Renal cortical epithelial cell (primary cell): ENCODE measurements around the gene TSPAN8. TPM values are rescaled to one million over a fixed set of nuclear protein-coding genes. Genes with fewer than 3 reads are reported as not detected.
"Not testable (repeated sequence)": the region's sequence is repeated elsewhere in the genome, so short reads cannot be mapped to it uniquely, and the experiment has no call there.

Source experiments
- DNase-seq: peaks from one replicate; pipeline ENCODE4 v3.0.0-alpha.2; 2011; ENCODE audit warnings: low read depth
- total RNA-seq: library from RNA; depleted of rRNA; stranded (reverse); fragments of >200 nt; gene quantifications from 2 replicates; pipeline ENCODE4 v1.2.3, GENCODE V29; 2014

TSPAN8 gene
- total RNA-seq, 1 donor from 2014 or later, result 2.2 TPM

DNA sequence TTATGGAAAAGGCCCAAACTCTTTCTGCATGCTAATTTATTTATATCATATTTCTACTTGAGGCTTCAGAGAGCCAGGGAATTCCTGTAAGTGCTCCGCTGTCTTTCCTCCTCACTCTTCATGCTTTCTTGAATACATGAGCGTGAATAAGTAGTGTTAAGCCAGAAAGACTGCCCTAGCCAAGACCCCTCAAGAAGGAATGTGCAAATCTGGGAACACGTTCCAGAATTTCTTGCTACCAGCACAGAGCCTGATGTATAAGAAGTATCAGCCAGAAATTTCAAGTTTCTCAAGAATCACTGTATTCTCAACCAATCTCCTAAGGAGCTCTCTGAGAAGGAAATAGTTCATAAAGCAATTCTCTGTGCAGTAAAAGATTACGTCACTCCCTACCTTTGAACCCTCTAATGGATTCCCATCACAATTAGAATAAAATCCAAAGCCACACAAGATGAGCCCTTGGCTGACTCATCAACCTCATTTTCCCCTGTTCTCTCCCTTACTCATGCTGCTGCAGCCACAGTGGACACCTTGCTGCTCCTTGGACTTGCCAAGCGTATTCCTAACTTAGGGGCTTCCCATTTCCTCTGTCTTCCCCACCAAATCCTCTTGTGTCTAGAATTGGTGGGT lies 6.9 kb upstream of the TSPAN8 start:
- DNase-seq, result peak; percentile 97

DNA sequence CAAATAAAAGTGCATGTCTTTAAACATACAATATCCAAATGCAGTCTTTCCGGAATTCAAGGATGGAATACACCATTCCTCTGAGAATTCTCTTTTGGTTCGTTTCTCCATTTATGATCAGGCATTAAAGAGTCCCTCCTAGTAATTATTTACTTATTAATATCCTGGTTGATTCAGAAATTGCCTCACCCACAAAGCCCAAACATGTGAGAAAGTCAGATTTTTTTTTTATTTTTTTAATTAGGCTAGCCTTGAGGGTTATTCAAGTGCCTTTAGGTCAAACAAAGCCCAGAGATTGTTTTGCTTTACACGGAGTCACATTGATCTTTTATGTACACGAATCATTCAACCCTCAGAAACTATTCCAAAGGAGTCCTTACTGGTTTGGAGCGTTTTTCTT lies 6.4 kb upstream of the TSPAN8 start:
- DNase-seq, result peak; percentile 91

DNA sequence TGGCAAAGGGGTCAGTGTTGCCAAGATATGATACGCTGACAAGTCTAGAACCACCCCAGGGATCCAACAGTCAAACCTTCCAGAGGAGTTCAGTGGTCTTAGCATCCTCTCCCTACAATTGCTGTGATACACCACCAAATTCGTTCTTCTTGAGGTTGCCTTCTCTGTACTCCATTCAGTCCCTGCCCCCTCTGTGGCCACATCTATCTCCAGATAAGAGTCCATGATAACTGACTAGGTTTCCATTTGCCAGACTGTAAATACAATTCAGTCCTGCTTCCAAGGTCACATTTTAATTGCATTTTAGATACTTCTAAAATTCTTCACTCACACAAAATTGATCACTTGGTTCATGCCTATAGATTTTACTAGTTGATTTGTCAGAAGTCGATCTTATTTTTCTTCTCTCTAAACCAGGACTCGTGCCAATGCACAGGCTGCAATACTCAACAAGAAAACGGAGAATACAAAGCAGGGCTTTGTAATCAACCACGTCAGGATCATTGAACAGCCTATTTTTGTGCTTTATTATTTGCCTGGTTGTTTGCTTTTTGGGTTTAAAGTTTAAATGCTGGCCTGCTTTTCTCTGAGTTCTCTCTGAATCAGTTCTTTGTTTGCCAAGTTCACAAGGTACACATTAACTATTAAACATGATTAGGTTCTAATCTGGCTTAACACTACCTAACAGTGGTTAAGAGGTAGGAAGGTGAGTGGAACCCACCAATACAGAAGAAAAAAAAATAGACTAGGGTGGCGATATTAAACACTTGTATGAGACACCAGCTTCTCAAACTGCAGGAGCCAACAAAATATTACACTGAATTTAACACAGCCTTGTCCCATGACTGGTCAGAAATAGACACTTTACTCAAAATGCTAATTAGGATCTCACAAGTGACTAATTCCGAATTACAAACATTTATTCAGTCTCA lies 5.3 kb upstream of the TSPAN8 start:
- DNase-seq, result peak; percentile 98

DNA sequence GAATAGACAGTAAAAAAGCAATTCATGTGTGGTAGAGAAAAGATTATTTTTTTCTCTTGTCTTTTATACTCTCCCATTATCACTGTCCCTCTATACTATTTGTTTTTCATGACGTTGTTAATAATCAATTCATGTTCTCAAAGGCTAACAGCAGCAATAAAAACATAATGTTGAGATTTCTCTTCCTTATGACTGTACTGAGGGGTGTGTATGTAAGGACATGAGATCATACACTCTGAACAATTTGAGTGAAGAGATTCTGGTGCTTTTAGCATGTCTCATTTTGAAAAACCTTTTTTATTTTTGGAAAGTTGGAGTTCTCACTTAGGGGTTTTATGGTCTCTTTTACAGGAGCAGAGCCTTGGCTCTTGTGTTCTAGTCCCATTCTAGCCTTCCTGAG lies 3.8 kb upstream of the TSPAN8 start:
- DNase-seq, result peak; percentile 24

DNA sequence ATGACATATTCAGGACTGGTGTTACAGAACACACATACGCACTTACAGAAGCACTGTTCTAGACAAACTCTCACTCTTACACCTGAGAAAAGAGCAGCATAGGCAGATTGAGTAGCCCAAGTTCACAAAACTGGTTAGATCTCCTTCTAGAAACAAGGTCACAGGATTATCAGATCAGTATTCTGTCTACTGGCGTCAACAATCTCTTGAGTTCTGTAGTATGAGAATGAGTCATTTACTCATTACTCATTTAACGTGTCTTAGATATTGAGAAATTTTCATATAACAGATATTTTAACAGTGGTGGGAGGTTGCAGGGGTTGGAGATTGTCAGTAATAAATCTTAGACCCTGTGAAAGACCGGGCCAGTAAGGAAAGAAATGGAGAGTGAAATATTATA lies 2.8 kb upstream of the TSPAN8 start:
- DNase-seq, result peak; percentile 38

DNA sequence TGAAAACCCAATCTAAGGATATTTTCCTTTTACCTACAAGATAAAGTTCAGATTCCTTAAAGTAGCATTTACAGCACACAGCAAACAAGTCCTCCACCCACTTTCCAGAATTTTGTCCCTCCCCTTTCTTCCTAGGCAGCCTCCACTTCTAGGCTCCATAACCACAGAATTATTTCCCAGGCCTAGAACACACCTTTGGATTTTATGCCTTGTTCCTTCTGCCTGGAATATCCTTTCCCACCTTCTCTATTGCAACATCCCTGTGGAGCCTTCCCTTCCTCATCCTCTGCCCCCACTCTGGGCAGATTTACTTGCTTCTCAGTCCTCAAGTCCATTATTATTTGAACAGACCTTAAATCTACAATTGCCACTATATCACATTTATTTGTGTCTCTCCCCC lies 2.1 kb upstream of the TSPAN8 start:
- DNase-seq, result peak; percentile 11

DNA sequence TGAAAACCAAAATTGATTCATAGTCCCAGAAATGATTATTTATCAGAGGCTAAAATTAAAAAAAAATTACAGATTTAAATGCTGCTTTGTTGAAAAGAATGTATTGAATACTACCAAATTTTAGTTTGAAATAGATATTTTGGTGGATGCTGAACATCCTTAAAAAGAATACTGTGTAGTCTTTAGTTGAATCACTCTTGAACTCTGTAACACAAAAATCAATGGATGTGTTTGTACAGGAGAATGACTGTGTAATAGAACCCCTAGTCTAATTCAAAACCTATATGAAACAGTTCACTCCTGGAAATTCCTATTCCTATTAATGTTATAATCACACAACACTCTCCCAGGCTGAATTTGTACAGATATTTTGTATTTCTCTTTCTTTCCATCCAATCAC lies 1.5 kb upstream of the TSPAN8 start:
- no peak for DNase-seq

DNA sequence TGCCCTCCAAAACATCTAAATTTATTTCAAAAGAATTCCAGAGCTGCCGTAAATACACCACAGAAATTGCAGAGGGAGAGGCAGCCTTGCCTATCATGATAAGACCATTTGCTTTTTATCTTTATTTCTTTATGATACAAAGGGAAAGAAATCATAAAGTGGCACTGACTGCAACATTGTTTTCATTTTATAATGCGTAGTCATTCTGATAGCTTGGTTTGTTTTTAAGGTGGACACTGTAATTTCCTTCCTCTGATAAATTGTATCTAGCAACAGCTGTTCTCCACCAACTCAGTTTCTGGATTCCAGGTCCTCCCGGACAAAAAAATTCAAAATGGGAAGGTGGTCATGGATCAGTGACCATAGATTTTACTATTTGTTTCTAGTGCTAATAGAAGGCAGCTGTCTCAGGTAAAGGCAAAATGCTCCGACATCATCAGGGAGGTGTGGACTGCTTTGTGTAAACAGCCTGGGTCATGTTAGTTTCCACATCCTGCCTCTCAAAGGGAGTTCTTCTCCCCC lies 623 bp upstream of the TSPAN8 start:
- peak; percentile 50 for DNase-seq

DNA sequence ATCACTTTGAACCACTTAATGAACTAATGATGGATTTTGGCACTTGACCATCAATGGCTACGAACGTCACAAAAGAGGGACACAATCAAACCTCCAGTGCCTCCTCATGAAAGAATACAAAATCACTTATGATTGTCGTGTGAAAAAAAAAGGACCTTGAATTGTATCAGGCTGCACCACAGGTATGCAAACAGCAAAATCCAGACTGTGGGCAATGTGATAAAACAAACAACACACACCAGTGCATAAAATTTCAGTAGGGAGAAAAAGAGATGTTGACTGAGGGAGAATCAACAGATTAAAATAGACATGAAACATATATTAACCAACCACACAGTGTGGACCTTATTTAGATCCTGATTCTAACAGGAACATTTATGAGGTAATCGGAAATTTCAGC lies 2.6 kb downstream of the TSPAN8 start:
- peak; percentile 47 for DNase-seq

DNA sequence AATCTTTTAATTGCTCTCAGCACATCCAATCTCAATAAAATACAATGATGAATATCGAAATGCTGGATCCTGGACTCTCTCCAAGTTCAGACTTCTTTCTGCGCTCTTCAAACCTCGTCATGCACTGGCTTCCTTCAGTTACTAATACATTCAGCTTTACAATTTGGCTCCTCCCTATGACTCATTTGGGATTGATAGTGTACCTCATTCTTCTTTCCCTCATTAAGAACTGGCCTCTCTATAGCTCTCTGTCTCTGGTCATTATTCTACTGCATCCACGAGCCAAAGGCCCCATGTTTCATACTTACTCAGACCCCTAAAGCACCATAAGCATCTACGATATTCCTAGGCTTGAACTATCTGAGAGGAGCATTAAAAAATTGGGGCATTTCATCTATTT lies 4.9 kb downstream of the TSPAN8 start:
- DNase-seq, result no peak

DNA sequence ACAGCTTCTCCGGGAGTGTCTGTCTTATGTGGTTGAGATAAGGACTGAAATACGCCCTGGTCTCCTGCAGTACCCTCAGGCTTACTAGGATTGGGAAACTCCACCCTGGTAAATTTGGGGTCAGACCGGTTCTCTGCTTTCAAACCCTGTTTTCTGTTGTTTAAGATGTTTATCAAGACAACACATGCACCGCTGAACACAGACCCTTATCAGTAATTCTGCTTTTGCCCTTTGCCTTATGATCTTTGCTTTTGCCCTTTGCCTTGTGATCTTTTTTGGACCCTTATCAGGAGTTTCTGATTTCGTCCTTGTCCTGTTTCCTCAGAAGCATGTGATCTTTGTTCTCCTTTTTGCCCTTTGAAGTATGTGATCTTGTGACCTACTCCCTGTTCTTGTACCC lies 7.8 kb downstream of the TSPAN8 start:
- not testable (repeated sequence) for DNase-seq

DNA sequence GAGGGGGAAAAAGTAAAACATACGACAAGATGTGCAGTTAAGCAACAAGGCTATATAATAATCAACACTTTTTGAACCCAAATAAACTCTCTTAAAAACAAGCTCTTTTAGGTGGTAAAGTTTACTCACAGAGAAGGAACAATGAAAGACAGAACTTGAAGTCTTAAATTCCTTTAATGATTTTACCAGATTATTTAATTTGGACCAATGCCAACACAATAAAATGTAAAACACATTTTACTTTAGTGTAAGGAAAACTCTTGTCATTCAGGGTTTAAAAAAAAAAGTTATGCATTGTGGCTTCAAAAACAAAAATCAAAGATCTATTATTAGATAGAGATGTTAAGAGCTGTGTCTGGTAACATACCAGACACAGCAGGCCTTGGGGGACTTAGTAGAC lies 13.1 kb downstream of the TSPAN8 start:
- DNase-seq, result no peak

DNA sequence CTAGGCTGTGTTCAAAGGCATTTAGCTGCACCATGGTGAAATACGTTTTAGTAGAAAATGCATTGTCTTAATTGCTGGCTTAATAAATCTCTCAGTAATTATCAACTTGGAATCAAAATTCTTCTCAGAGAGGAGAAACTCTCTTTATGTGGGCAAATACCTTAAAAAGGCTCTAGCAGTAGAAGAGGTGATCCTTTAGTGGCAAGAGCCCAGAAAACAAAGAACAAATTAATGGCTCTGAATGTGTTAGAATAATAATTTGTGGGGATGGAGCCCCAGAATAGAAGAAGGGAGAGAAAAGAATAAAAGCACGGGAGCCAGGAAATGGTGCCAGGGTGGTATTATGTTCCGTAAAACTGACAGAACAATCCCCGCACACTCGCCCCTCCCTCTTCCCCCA lies 14.8 kb downstream of the TSPAN8 start:
- DNase-seq, result no peak

DNA sequence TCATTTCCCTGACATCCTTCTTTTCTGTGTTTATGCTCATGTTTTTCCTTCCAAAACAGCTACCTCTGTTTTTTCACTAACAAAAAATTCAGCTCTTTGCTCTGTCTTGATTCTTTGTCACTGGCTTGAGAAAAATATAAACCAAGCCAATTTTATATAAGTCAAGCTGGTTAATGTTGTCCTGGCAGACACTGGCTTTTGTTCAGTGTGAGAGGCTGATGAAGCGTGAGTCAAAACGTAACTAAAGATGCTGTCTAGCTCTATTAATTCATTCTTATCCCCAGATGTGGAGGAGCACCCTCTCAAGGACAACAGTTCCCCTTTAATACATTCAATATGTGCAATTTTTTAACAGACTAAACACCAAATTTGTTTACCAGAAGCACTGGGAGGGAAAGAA lies 15.8 kb downstream of the TSPAN8 start:
- DNase-seq, result no peak

DNA sequence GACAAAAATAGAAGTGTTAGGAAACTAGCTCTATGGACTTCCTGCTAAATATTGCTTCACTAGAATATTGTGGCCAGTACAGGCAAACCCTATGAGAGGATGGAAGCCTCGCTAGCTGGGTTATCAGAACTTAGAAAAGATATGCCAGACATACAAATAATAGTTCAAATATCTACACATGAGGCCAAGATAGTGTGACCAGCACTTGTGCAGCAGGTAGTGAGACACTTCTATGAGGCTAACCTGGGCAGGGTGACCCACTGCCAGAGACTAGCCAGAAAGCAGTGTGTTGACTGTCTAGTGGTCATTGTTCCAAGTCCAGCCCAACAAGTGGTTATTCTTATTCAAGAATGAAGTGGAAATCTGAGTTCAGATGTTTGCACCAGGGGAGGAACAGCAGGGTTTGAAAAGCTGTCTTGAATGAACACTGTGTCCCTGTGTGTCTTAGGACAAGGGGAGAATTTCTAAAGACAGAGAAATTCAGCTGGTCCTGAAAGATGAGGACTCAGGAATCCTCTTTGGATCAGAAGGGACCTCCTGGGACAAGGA lies 16.3 kb downstream of the TSPAN8 start:
- no peak for DNase-seq

DNA sequence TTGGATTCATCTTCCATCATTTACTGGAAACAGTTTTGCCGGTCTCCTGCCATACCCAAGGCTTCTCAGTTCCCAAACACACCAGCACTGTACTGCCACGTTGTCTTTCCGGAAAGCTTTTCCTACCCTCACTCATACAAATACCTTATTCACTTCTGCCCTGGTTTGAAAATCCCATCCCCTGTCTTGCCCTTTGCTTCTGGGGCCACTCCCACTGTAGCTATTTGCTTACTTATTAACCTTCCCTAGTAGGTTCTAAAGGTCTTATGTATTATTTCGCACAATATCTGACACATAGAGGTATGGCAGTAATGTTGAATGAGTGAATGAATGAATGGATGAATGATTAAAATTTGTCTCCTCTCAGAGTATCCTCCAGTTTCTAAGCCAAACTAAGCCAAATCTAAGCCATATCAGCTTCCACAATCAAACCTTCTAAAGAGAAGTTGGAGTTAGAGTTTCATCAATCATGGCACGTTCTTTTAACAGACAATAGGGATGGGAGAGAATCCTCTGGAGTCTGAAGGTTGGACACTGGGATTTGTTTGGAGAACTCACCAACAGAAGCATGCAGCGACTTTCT lies 18.6 kb downstream of the TSPAN8 start:
- peak; percentile 29 for DNase-seq

DNA sequence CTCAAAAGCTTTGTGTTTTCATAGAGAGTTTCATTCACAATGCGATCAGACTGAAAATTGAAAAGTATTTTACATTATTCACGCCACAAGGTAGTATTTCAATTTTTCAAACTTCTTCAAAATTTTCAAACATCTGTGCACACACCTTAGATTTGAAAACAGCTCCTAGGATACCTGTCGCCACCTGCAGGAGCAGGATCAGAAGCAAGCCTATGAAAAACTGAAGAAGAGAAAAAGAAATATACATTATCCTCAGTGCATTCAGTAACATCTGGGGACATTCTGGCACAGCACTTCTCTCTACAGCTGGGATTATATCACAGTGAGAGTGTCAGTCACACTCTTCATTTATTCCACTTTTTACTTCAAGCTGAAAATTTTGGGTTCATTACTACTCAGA lies 19.8 kb downstream of the TSPAN8 start:
- no peak for DNase-seq

DNA sequence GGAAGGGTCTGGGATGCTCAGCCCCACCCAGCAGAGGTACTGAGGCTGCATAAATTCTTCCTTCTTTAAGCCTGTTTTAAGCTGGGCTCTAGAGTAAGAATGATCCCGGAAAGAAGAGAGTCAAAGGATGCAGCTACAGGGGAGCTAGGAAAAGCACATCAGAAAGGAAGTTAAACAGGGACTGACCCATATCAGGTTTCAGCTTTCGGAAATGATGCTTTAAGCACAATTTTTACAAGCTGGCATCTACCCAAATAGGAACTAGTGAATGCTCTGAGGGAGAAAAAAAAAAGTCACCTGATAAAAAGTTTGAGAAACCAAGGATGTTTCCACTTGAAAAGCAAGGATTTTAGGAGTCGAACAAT lies 22.0 kb downstream of the TSPAN8 start:
- no peak for DNase-seq

DNA sequence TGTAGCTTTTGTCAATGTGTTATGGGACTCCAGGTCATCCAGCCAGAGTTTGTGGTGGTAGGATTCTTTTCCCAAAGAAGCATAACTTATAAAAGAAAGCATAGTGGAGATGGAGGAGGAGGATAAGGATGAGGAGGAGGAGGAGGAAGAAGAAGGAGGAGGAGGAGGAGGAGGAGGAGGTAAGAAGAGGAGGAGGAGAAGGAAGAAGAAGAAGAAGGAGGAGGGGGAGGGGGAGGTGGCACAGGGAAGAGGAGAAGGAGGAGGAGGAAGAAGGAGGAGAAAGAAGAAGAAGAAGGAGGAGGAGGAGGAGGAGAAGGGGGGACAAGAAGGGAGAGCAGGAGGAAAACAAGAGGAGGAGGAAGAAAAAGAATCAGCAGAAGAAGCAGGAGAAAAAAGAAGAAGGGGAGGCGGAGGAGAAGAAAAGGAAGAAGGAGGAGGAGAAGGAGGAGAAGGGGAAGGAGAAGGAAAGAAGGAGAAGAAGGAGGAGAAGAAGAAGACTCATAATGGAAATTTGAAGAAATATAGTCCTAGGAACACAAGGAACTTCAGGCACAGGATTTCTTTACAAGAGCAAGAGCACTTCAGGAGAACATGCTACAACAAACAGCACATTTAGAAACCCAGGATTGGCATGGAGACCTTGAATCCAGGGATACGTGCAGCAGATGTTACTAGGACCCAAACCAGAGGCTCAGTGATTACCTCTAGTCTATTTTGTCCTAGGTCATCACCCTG lies 22.6 kb downstream of the TSPAN8 start:
- no peak for DNase-seq

DNA sequence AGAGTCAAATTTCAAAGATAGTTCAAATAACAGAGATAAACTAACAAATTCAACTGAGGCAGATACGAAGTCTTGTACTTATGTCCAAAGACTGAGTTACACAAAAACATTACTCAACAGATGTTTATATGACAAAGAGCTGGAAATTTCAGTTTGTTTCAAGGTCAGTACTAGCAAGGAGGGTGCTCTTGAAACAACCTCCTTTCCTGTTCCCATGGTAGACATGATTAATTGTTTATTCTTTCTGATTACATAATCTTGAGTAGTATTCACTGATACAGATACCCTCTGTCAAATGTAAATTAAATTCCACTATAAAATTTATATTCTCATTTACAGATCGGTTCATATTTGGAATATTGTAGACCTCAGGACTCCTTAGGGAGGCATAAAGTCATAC lies 23.4 kb downstream of the TSPAN8 start:
- no peak for DNase-seq

DNA sequence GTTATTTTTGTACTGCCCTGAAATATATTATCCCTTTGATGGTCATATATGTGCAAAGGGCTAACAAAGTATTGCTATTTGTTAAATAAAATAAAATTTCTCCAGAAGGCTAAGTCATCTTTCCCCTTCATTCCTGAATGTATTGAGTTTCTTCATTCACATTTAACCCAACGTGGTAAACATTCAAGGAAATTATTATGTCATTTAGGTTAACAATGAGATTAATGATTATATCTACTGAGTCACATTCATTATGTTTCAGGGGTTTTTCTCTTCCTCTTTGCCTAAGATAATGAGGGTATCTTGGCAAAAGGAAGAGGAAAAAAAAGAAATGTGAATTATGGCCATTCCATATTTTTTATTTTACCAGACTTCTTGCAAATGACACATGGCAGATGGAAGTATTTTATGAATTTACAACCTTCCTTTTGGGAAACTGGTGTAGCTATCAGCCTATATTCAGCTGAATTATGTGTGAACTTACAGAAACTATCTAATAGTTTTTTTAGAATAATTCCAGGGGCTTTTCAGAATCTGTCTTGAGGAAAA lies 27.2 kb downstream of the TSPAN8 start:
- DNase-seq, result peak; percentile 60

DNA sequence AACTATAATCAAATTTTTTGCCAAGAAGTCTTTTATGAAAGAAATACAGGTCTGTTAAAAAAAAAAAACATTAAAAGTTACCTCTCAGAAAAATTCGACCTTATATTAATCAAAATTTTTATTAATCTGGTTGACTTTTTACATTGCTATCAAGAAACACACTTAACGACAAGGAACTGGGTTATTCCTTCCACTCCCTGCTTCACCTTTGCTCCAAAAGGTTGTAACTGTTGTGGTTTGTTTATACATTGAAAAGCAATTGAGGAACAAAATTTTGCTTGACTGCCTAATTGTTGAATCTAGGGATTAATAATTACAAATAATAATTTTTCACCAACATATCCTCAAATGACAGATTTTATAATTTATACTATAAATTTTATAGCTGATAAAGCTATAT lies 28.4 kb downstream of the TSPAN8 start:
- DNase-seq, result no peak
